Activated CD8-positive, alpha-beta T cell treated with anti-CD3 and anti-CD28 coated beads for 36 hours (primary cell): Measurements from ENCODE around the gene CCDC7. TPM values are rescaled to one million over a fixed set of nuclear protein-coding genes. Genes with fewer than 3 reads are reported as not detected.
"Not testable (repeated sequence)": the region's sequence is repeated elsewhere in the genome, so short reads cannot be mapped to it uniquely, and the experiment has no call there.

ENCODE experiments used
- ATAC-seq: fragments of 200-7000 bp; cut with Tn5 transposase; one replicate; pipeline ENCODE4 v1.10.0; 2021; ENCODE audit warnings: mild to moderate bottlenecking, moderate library complexity
- CTCF ChIA-PET: fragments of 350-600 bp; sonication (Branson Sonifier 250); formaldehyde crosslinking; loops from one replicate; lab custom pipeline; 2021; ENCODE audit warnings: antibody characterized with exemption; lab: Charles Lee
- POLR2A ChIA-PET: fragments of 350-600 bp; sonication (Branson Sonifier 250); formaldehyde crosslinking; loops from one replicate; lab custom pipeline; 2021; ENCODE audit warnings: antibody characterized with exemption; lab: Charles Lee
- DNase-seq: peaks from one replicate; pipeline ENCODE4 v3.0.0-alpha.2; 2020
- H3K27ac Mint-ChIP-seq: one replicate; pipeline ENCODE4 v1.8.0; 2021; ENCODE audit warnings: mild to moderate bottlenecking, mixed read lengths
- H3K27me3 Mint-ChIP-seq: one replicate; pipeline ENCODE4 v1.8.0; 2021; ENCODE audit warnings: mixed read lengths
- H3K36me3 Mint-ChIP-seq: one replicate; pipeline ENCODE4 v1.8.0; 2021; ENCODE audit warnings: low read depth, mixed read lengths
- H3K4me1 Mint-ChIP-seq: one replicate; pipeline ENCODE4 v1.8.0; 2021; ENCODE audit warnings: low read depth, mixed read lengths
- H3K4me3 Mint-ChIP-seq: one replicate; pipeline ENCODE4 v1.8.0; 2021; ENCODE audit warnings: mild to moderate bottlenecking, moderate library complexity, mixed read lengths
- H3K9me3 Mint-ChIP-seq: one replicate; pipeline ENCODE4 v1.8.0; 2021; ENCODE audit warnings: mixed read lengths
- intact Hi-C: fragments of 100-400 bp; cut with micrococcal nuclease; formaldehyde crosslinking; loops from one replicate; pipeline ENCODE4 v1.10.0; 2022
- total RNA-seq, 2 experiments: library from RNA; stranded (reverse); gene quantifications; one replicate each; pipeline ENCODE4 v1.2.3, GENCODE V29; 2021
- TF ChIP-seq, protein P1 (sequence below): fragments of 200-600 bp; IDR thresholded peaks from one replicate; pipeline ENCODE4 v1.8.0; 2022; ENCODE audit warnings: antibody characterized with exemption, mild to moderate bottlenecking

Gene CCDC7
- total RNA-seq, 2 experiments from 2014 or later = 5.5 to 10.4 TPM

DNA sequence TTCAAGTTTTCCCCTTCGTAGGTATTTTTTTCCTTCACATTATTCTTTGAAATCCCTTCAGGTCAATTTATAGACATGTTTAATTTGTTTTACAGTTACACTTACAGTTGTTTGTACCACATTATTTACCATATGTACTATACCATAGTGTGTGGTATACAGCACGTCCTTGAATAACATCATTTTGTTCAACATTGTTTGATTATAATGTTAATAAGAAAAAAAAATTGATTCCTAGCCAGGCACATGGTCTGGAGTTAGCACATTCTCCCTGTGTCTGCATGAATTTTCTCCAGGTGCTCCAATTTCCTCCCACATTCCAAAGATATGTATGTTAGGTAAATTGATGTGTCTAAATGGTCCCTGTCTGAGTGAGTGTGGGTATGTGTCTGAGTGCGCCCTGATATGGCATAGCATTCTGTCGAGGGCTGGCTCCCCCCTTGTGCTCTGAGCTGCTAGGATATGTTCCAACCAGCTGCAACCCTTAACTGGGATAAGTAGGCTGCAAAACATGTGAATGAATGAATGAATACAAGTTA is 247.6 kb downstream of the CCDC7 start:
- no peak for DNase-seq
- TF ChIP-seq, protein P1, sequence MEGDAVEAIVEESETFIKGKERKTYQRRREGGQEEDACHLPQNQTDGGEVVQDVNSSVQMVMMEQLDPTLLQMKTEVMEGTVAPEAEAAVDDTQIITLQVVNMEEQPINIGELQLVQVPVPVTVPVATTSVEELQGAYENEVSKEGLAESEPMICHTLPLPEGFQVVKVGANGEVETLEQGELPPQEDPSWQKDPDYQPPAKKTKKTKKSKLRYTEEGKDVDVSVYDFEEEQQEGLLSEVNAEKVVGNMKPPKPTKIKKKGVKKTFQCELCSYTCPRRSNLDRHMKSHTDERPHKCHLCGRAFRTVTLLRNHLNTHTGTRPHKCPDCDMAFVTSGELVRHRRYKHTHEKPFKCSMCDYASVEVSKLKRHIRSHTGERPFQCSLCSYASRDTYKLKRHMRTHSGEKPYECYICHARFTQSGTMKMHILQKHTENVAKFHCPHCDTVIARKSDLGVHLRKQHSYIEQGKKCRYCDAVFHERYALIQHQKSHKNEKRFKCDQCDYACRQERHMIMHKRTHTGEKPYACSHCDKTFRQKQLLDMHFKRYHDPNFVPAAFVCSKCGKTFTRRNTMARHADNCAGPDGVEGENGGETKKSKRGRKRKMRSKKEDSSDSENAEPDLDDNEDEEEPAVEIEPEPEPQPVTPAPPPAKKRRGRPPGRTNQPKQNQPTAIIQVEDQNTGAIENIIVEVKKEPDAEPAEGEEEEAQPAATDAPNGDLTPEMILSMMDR = no peak
- intact Hi-C loops = no loop called here
- Mint-ChIP-seq H3K4me1 (no peaks in the 10 kb centered on the region), H3K36me3 (peaks cover 30% of the 10 kb centered on the region), H3K4me3 (no peak overlapping the region), H3K27me3 (no peaks in the 10 kb centered on the region), H3K9me3 (peaks cover 16% of the 10 kb centered on the region), H3K27ac (no peak overlapping the region)
- ChIA-PET CTCF (no interaction called here), POLR2A (no interaction called here)
- no peak for ATAC-seq

DNA sequence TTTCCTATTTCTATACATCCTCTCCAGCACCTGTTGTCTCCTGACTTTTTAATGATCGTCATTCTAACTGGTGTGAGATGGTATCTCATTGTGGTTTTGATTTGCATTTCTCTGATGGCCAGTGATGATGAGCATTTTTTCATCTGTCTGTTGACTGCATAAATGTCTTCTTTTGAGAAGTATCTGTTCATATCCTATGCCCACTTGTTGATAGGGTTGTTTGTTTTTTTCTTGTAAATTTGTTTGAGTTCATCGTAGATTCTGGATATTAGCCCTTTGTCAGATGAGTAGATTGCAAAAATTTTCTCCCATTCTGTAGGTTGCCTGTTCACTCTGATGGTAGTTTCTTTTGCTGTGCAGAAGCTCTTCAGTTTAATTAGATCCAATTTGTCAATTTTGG is 253.7 kb downstream of the CCDC7 start:
- CTCF ChIA-PET, H3K4me1 Mint-ChIP-seq, H3K27ac Mint-ChIP-seq, intact Hi-C loops, POLR2A ChIA-PET, ATAC-seq, DNase-seq, H3K4me3 Mint-ChIP-seq, H3K27me3 Mint-ChIP-seq: not testable (repeated sequence)
- H3K36me3 Mint-ChIP-seq = peaks cover 51% of the 10 kb centered on the region
- H3K9me3 Mint-ChIP-seq = peaks cover 30% of the 10 kb centered on the region

DNA sequence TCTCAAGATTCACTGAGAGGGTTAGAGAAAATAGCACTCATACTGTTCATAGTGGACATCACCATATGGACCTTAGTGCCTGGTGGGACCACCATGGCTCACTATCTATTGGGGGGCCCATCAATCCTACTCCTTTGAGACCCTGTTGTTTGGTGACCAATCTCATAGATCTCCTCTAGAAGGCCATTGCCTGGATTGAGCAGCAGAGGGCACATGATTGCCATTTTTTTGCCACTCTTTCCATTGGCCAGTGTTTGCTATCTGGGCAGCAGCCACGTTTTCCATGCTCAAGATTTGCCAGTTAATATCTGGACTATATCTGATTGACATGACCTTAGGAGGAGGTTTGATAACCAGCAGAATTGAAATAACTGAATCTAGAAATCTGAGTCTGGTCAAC is 267.6 kb downstream of the CCDC7 start:
- ChIA-PET POLR2A (no interaction called here), CTCF (no interaction called here)
- Mint-ChIP-seq H3K9me3 (peaks cover 35% of the 10 kb centered on the region), H3K4me1 (no peaks in the 10 kb centered on the region), H3K27ac (no peak overlapping the region), H3K36me3 (peaks cover 16% of the 10 kb centered on the region), H3K4me3 (no peak overlapping the region), H3K27me3 (no peaks in the 10 kb centered on the region)
- intact Hi-C loops = no loop called here
- no peak for DNase-seq
- TF ChIP-seq, protein P1 = no peak
- ATAC-seq = no peak

DNA sequence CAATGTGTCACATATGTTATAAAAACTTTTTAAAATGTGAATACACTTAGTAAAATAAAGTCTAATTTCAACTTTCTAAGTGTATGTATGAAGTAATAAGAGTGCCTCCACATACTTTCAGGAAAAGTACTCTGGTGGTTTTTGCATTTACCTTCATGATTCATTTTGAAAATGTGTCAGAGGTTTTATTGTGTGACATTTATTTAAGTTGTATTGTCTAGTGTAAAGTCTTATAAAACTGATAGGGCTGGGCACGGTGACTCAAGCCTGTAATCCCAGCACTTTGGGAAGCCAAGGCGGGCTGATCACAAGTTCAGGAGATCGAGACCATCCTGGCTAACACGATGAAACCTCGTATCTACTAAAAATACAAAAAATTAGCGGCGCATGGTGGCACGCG is 285.6 kb downstream of the CCDC7 start:
- ATAC-seq (no peak), DNase-seq (no peak)
- no peak overlapping the region for H3K4me3 Mint-ChIP-seq
- no peaks in the 10 kb centered on the region for H3K36me3 Mint-ChIP-seq
- intact Hi-C loops = no loop called here
- no peak overlapping the region for H3K27ac Mint-ChIP-seq
- H3K4me1 Mint-ChIP-seq = no peaks in the 10 kb centered on the region
- TF ChIP-seq, protein P1 = no peak
- peaks cover 5% of the 10 kb centered on the region for H3K9me3 Mint-ChIP-seq
- H3K27me3 Mint-ChIP-seq = no peaks in the 10 kb centered on the region
- ChIA-PET POLR2A (no interaction called here), CTCF (no interaction called here)

DNA sequence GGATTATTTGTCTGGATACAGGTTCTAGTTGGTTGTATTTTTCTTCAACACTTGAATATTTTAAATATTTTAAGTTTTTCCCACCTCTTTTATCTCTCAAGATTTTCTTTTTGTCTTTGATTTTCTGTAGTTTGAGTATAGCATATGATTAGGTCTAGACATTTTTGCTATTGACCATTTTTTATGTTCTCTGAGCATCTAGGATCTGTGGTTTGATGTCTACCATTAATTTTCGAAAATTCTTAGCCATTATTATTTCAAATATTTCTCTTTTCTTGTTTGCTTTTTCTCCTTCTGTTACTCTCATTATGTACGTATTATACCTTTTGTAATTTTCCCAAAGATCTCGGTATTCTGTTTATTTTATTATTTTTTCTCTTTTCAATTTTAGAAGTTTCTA is 293.0 kb downstream of the CCDC7 start:
- H3K27ac Mint-ChIP-seq = no peak overlapping the region
- DNase-seq = no peak
- POLR2A ChIA-PET = no interaction called here

More for the DNA sequence above, 293.0 kb downstream of the CCDC7 start:
- ATAC-seq = no peak
- CTCF ChIA-PET = no interaction called here
- no peak overlapping the region for H3K4me3 Mint-ChIP-seq
- TF ChIP-seq, protein P1 = no peak
- H3K9me3 Mint-ChIP-seq = peaks cover 8% of the 10 kb centered on the region
- no peaks in the 10 kb centered on the region for H3K4me1 Mint-ChIP-seq
- H3K36me3 Mint-ChIP-seq = peaks cover 12% of the 10 kb centered on the region
- H3K27me3 Mint-ChIP-seq = no peaks in the 10 kb centered on the region
- intact Hi-C loops = no loop called here
